Ovary (tissue), 9 donors: ENCODE data around the gene ARL2. TPM values are rescaled to one million over a fixed set of nuclear protein-coding genes. Genes with fewer than 3 reads are reported as not detected.
"Not testable (repeated sequence)": the region's sequence is repeated elsewhere in the genome, so short reads cannot be mapped to it uniquely, and the experiment has no call there.

Experiments
- DNase-seq, 5 donors: peaks; one replicate each; pipeline ENCODE4 v3.0.0-alpha.2; 2019 to 2020
- H3K27ac ChIP-seq, 2 donors: fragments of 200-600 bp; one replicate each; pipeline versions ENCODE4 v1.5.1 to v1.8.0; 2019 to 2022
- H3K27me3 ChIP-seq: fragments of 200-600 bp; one replicate; pipeline ENCODE4 v1.8.0; 2022
- H3K36me3 ChIP-seq: fragments of 200-600 bp; sonication (generic); one replicate; pipeline ENCODE4 v1.5.1; 2019
- H3K4me1 ChIP-seq: one replicate; pipeline ENCODE4 v1.8.1; 2013; ENCODE audit warnings: mild to moderate bottlenecking, moderate library complexity; ENCODE audit not compliant: insufficient read depth
- H3K4me3 ChIP-seq: fragments of 200-600 bp; sonication (generic); one replicate; pipeline ENCODE4 v1.5.1; 2017
- H3K9me3 ChIP-seq, 2 donors: fragments of 200-600 bp in 1 of 2; sonication (generic) in 1 of 2; one replicate each; pipeline versions ENCODE4 v1.5.1 to v1.8.1; 2013 to 2019; ENCODE audit warnings: mild to moderate bottlenecking in 1 of 2, moderate library complexity in 1 of 2
- CTCF ChIP-seq, 3 donors: fragments of 450-650 bp in 2 of 3; fragments of 200-600 bp in 1 of 3; IDR thresholded peaks; one replicate each; pipeline versions ENCODE4 v1.5.1 to v1.8.0; 2016 to 2022; ENCODE audit warnings: antibody characterized with exemption in 3 of 3, mild to moderate bottlenecking in 1 of 3
- EP300 ChIP-seq: sonication (generic); formaldehyde crosslinking; IDR thresholded peaks from one replicate; pipeline ENCODE4 v1.6.1; 2017; ENCODE audit warnings: antibody characterized with exemption
- POLR2A ChIP-seq: fragments of 450-650 bp; IDR thresholded peaks from one replicate; pipeline ENCODE4 v1.6.1; 2017; ENCODE audit warnings: antibody characterized with exemption, mild to moderate bottlenecking, moderate library complexity
- WGBS, 3 donors: extraction: QIAGEN DNeasy Blood & Tissue Kit in 1 of 3; methylation state at CpG; one replicate each; pipeline versions ENCODE4 v1.1.5 to v1.1.7; 2013 to 2017; 5-methylcytosine and 5-hydroxymethylcytosine counted together
- intact Hi-C, 4 donors: fragments of 100-400 bp; cut with DNase I; formaldehyde crosslinking; loops; one replicate each; pipeline versions ENCODE4 v1.11.0 to v1.15.1; 2022 to 2023
- polyA plus RNA-seq, 2 donors: library from polyadenylated mRNA; stranded (reverse); fragments of 200-250 nt in 1 of 2; fragments of 350-450 nt in 1 of 2; fragmentation: Illumina TruSeq in 1 of 2; extraction: RNeasy Lipid Tissue Mini Kit (QIAGEN cat#74804) in 1 of 2; gene quantifications; one replicate each; pipeline ENCODE4 v1.2.3, GENCODE V29; 2013 to 2014
- total RNA-seq, 7 donors: library from RNA; depleted of rRNA in 2 of 7; stranded (reverse); fragments of >200 nt in 2 of 7; fragmentation: NEBNext Ultra II Directional in 3 of 7; extraction: Animal tissue kit (Norgen Biotek cat#: 25700) in 3 of 7; gene quantifications; one replicate each; pipeline versions ENCODE4 v1.1.0 to v1.2.4, GENCODE V29; 2016 to 2023
- donor health status: DM: no; HTN: no; CAD: no; lungs with moderate emphysema.
- donor health status: DM: no; HTN: no; CAD: no.
- donor health status: Bipolar disorder and iron deficiency.
- donor health status: DM: yes; HTN: yes; CAD: no.
- donor health status: DM: no; HTN: no; CAD: no.
- donor health status: DM: yes; HTN: yes; CAD: no.

The ARL2 gene
- total and polyA plus RNA-seq, 9 donors, result 60.9 to 147 (median 99.7) TPM

GRCh38 chr11:65017937-65018336 is 4.0 kb downstream of the ARL2 start:
- H3K4me3 ChIP-seq, result no peak overlapping the region
- TF ChIP-seq EP300, result no peak
- TF ChIP-seq CTCF (IDR thresholded peaks at IDR 0.05), result no peak
- TF ChIP-seq POLR2A, result no peak
- no peak for DNase-seq
- no peaks in the 10 kb centered on the region for H3K36me3 ChIP-seq
- intact Hi-C loops, result loop anchor here in 3 of 4 donors (5.0 to 10.0 kb wide), 3 partner anchors 79 to 173 kb away; partner anchors contain the start of genes CDC42BPG (in 3 of the 3), TM7SF2 (in 1 of the 3), VPS51 (in 1 of the 3) and ZNHIT2 (in 1 of the 3)
- H3K9me3 ChIP-seq, result no peaks in the 10 kb centered on the region
- H3K4me1 ChIP-seq, result peaks cover 2% of the 10 kb centered on the region
- WGBS, 3 donors, result 95 to 96% (median 96%) methylated on average over 6 of the region's 6 CpGs
- no peaks in the 10 kb centered on the region for H3K27me3 ChIP-seq
- no peak overlapping the region for H3K27ac ChIP-seq

GRCh38 chr11:65019824-65020223 is 5.9 kb downstream of the ARL2 start:
- WGBS, 3 donors, result 77 to 81% (median 80%) methylated on average over 7 of the region's 7 CpGs
- no peaks in the 10 kb centered on the region for H3K36me3 ChIP-seq
- H3K4me3 ChIP-seq, result no peak overlapping the region

GRCh38 chr11:65021003-65021402 is 7.0 kb downstream of the ARL2 start:
- TF ChIP-seq POLR2A (no peak), EP300 (no peak), CTCF (IDR thresholded peaks at IDR 0.05) (no peak)
- WGBS, 3 donors, result 75 to 80% (median 76%) methylated on average over 3 of the region's 3 CpGs
- H3K4me3 ChIP-seq, result no peak overlapping the region
- H3K27me3 ChIP-seq, result no peaks in the 10 kb centered on the region
- H3K27ac ChIP-seq, result no peak overlapping the region
- intact Hi-C loops, result no loop called here
- no peaks in the 10 kb centered on the region for H3K36me3 ChIP-seq
- no peaks in the 10 kb centered on the region for H3K9me3 ChIP-seq
- H3K4me1 ChIP-seq, result no peaks in the 10 kb centered on the region
- no peak for DNase-seq

More at GRCh38 chr11:65019824-65020223, 5.9 kb downstream of the ARL2 start:
- intact Hi-C loops, result loop anchor here in 3 of 4 donors (5.0 to 10.0 kb wide), 3 partner anchors 77 to 175 kb away; partner anchors contain the start of genes CDC42BPG (in 3 of the 3), TM7SF2 (in 1 of the 3), VPS51 (in 1 of the 3) and ZNHIT2 (in 1 of the 3)
- Histone ChIP-seq H3K27ac (no peak overlapping the region), H3K4me1 (peaks cover 1% of the 10 kb centered on the region), H3K9me3 (no peaks in the 10 kb centered on the region), H3K27me3 (no peaks in the 10 kb centered on the region)
- no peak for DNase-seq
- no peak for TF ChIP-seq POLR2A
- TF ChIP-seq CTCF (IDR thresholded peaks at IDR 0.05), result no peak
- TF ChIP-seq EP300, result no peak

- Histone ChIP-seq H3K36me3 (no peaks in the 10 kb centered on the region), H3K27ac (no peak overlapping the region), H3K9me3 (no peaks in the 10 kb centered on the region), H3K4me3 (no peak overlapping the region), H3K27me3 (no peaks in the 10 kb centered on the region), H3K4me1 (no peaks in the 10 kb centered on the region)
- no peak for DNase-seq
- 90 to 94% (median 92%) methylated on average over 11 of the region's 11 CpGs for WGBS, 3 donors
- intact Hi-C loops, result no loop called here
- TF ChIP-seq POLR2A (no peak), CTCF (IDR thresholded peaks at IDR 0.05) (no peak), EP300 (no peak)
Measured at GRCh38 chr11:65021509-65021908, 7.5 kb downstream of the ARL2 start.

- H3K36me3 ChIP-seq, intact Hi-C loops, DNase-seq, H3K9me3 ChIP-seq, H3K4me3 ChIP-seq, H3K4me1 ChIP-seq, H3K27me3 ChIP-seq, H3K27ac ChIP-seq: not testable (repeated sequence)
- 16 to 21% (median 17%) methylated on average over 8 of the region's 8 CpGs for WGBS, 3 donors
Measured at GRCh38 chr11:65023502-65023901, 9.5 kb downstream of the ARL2 start.
